ENCODE results near the gene RAB25.
"Not testable (repeated sequence)": the region's sequence is repeated elsewhere in the genome, so short reads cannot be mapped to it uniquely, and the experiment has no call there.

Gene RAB25

DNA sequence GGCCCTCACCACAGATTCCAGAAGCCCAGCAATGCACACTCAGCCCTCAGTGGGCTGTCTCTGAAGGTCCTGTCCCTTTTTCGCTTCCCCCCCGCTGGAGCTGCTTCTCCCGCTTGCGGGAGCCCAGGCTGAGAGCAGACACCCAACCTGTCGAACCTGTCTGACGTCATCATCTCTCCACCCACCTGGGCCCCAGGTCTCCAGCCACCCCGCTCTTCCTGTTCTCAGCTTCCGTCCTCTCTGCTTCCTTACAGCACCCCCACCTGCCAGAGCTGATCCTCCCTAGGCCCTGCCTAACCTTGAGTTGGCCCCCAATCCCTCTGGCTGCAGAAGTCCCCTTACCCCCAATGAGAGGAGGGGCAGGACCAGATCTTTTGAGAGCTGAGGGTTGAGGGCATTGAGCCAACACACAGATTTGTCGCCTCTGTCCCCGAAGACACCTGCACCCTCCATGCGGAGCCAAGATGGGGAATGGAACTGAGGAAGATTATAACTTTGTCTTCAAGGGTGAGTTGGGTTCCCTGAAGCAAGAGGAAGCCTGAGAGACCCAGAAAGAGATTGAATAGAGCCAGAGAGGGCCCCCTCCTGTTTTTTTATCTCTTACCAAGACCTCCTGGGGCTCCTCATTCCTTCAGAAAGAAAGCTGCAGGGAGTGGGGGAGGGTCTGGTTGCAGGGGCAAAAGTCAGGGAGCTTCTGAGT, at the start of gene RAB25:
TSS of gene RAB25 (plus strand) at position 224 of the 700 bp plus-strand sequence. CDS start at position 465, 241 bp downstream.
- DNase-seq, result no peak

GRCh38 chr1:156012051-156012817, 48.7 kb upstream of the RAB25 start:
- no peak for DNase-seq

- DNase-seq, result no peak
These were observed 46.1 kb upstream of the RAB25 start for GRCh38 chr1:156014829-156015228.

DNA sequence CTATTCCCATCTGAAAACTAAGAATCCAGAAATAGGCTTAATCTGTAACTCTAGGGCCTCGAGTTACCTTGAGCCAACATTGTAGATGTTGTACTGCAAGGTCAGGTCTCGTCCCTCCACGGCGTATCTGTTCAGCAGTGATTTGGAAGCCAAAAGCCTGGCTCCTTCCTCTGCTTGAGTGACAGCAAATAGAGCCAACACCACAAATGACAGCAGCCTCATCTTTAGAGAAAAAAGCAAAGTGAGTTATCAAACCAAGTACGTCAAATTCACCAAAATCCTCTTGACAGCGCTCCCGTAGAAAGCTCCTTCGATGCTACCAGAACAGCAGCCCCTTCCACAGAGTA, 41.0 kb upstream of the RAB25 start:
- no peak for DNase-seq

- DNase-seq, result peak; percentile 96
These were observed 40.5 kb upstream of the RAB25 start, which contains the start of gene SSR2 for GRCh38 chr1:156020293-156021092. Gene SSR2 (minus strand): TSS chr1:156020951. CDS start chr1:156020167, 784 bp downstream.

DNA sequence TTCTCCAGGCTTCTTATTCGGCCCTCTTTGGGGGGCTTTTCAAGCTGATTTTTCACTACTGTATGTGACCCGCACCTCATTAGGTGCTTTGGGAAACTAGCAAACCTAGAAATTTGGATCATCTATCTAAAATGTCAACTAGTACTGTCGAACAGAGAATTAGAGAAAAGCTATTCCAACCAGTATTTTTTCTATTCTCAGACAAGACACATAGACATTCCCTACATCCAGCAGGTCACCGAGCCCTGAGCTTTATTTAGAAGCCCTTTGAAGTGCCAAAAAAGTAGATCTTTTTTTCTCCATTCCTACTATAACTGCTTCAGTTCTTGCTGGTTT, 39.9 kb upstream of the RAB25 start:
- DNase-seq, result no peak

DNA sequence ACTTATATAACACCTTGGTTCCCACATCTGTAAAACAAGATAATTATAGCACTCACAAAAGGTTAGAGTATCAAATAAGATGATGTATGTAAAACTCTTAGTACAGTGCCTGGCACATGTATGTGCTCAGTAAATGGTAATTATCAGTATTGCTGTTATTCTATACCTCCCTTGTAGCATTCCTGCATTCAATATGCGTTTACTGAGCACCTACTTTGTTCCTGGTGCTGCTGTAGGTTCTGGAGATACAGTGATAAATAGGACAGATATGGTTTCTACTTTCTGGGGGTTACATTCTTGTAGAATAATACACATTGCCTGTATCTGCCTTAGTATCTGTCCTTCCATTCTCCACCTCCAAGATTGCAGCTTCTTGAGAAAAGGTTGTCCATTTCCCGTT, 39.0 kb upstream of the RAB25 start:
- no peak for DNase-seq

DNA sequence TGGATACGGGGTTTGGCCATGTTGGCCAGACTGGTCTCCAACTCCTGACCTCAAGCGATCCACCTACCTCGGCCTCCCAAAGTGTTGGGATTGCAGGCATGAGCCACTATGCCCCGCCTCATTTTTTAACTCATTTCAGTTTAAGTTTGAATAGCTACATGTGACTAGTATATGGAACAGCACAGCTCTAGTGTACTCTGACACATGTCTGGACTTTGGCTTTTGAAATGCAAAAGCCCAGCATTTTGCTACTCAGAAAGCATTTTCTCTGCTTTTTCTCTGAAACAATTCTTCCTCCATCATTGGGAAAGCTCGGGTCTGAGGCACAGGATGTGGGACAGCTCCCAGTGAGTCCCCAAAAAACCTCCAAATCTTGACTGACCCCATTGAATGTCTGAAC, 36.2 kb upstream of the RAB25 start:
- DNase-seq, result no peak

DNA sequence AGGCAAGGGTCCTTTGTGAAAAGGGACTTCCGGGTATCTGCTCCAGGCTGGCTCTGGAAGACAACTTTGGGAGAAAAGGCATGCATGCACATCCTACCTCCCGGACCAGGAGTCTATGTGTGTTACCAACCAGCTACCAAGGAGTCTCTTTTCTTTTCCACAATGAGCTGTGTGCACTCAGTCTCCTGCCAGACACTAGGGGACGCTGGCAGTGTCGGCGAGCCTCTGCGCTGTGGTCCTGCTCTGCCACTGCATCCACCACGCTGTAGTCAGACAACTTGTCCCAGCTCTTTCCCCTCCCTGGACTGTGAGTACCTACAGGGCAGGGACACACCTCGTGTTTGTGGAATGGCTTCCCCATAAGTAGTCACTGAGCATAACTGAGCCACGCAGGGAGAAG, 35.1 kb upstream of the RAB25 start:
- DNase-seq, result no peak

GRCh38 chr1:156026588-156026987, 34.4 kb upstream of the RAB25 start:
- DNase-seq, result no peak

GRCh38 chr1:156033011-156033410, 27.9 kb upstream of the RAB25 start:
- DNase-seq, result no peak

DNA sequence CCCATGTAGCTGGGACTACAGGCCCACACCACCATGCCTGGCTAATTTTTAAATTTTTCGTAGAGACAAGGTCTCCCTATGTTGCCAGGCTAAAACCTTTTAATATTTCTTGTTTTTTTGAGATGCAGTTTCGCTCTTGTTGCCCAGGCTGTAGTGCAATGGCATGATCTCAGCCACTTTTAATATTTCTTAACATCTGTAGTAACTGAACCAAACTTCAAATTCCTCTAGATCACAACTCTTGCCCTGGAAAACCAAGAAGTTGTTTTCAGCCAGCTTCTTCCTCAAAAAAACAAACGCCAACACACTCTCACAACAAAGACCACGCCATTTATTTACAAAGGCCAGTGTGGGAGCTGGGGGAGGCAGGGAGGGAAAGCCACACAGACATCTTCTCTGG, 26.0 kb upstream of the RAB25 start:
- DNase-seq, result not testable (repeated sequence)

GRCh38 chr1:156042828-156043227, 18.1 kb upstream of the RAB25 start:
- DNase-seq, result no peak

DNA sequence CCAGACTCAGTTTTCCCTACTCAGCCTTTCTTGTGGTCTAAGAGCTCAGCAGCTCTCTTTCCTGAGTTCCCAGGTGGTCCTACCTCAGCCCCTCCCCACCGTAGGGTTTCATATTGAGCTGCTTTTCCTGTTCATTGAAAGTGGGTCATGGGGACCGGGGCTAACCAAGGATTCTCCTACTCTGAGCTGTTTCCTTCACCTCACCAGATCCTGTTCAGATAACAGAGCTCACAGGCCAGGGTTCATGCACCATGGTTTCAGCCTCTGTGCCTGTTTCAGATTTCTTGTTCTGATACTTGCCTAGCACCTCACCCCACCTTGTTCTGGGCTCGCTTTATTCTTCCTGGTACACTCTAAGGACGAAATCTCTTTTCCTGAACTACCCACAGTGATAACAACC, 15.9 kb upstream of the RAB25 start:
- DNase-seq, result no peak

- DNase-seq, result no peak
These were observed 12.2 kb upstream of the RAB25 start for GRCh38 chr1:156048663-156049258.

DNA sequence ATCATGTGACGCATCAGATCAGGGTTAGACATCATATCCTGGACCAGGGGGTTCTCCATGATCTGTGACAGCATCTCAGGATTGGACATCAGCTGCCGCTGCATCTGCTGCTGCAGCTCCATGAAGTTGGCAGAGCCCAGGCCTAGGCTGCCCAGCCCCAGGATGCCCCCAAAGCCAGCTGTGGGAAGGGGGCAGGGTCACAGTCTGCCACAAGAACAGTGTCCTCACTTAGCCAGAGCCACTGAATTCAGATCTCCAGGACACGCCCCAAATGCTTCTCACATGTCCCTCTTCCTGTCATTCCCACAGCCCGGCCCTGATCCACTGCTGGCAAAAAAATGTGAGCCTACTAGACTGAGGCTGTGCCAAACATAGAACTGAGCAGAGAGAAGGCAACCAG, 10.6 kb upstream of the RAB25 start:
- no peak for DNase-seq

DNA sequence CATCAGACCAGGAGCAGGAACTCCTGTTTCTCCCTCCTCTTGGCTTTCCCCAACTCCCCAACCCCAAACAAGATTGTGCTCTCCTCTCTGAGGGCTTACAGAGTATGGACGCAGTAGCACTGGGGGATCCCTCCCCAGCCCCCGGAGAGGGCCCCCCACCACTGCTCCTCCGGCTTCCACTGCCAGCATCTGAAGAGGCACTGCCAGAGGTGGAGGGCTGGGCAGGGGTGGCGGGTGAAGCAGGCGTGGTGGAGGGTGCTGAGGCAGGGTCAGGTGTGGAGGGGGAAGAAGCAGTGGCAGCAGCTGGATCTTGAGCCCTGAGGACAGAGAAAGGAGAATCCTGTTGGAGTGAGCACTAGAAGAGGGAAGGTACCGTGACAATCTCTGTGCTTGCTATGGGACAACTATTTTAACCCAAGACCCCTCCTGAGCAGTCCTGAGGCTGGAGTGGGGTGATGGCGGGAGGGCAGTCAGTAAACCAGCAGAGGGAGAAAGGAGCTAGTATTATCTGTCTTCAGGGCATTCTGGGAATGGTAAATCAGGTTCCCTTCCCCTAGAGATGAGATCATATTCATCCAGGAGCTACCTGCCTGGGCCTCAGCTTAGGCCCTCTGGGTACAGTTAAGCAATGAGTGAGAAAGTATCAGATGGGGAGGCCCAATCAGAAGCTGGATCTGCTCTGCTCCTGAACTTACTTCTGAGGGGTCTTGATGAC, 9.8 kb upstream of the RAB25 start:
- no peak for DNase-seq

- no peak for DNase-seq
These were observed 7.8 kb upstream of the RAB25 start for GRCh38 chr1:156052862-156053767.

GRCh38 chr1:156053768-156054499, 7.0 kb upstream of the RAB25 start, which contains the start of gene UBQLN4:
Gene UBQLN4 (minus strand): TSS chr1:156053798. CDS start chr1:156053701, 97 bp downstream.
- peak; percentile 94 for DNase-seq

DNA sequence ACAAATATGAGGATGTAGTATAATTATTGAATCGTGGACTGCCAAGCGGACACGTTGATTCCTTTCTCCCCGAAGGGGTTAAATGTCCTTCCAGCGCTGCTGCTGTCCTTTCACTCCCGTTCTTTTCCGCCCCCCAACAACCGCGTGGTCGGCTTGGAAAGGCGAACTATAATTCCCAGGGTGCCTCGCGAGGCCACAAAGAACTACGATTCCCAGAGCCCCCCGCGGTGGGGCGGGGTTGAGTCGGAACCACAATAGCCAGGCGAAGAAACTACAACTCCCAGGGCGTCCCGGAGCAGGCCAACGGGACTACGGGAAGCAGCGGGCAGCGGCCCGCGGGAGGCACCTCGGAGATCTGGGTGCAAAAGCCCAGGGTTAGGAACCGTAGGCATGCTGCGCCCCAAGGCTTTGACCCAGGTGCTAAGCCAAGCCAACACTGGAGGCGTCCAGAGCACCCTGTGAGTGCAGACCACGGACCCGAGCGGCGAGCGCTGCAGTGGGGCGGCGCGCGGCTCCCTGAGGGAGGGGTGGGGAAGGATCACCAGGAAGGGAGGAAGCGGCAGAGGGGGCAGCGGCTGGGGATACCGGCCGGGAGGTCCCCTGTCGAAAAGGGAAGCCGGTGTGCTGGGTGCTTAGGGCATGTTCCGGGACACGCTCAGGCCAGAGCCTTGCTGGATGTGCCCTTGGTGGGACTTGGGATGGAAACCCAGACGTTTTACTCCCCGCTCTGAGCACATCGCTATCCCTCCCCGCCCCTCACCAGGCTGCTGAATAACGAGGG, 6.3 kb upstream of the RAB25 start, which contains the start of gene LAMTOR2:
TSS of gene LAMTOR2 (plus strand) at position 283 of the 781 bp plus-strand sequence. CDS start at position 391, 108 bp downstream.
- DNase-seq, result peak; percentile 100

Measured in NCI-H187 treated with DMSO at 0.1 percent for 48 hours (cell line).